Renal pelvis (tissue), 4 donors: ENCODE results near the gene WARS2. TPM values are rescaled to one million over a fixed set of nuclear protein-coding genes. Genes with fewer than 3 reads are reported as not detected.
"Not testable (repeated sequence)": the region's sequence is repeated elsewhere in the genome, so short reads cannot be mapped to it uniquely, and the experiment has no call there.

ENCODE experiments used
- DNase-seq: peaks from one replicate; pipeline ENCODE4 v3.0.0-alpha.2; 2013
- polyA plus RNA-seq, 3 donors: library from polyadenylated mRNA; unstranded; fragments of 120-200 nt; gene quantifications; one replicate each; pipeline ENCODE4 v1.2.1, GENCODE V29; 2013; ENCODE audit not compliant: insufficient read length in 3 of 3

WARS2 gene
- polyA plus RNA-seq, 3 donors, result 19.5 to 23.0 (median 21.8) TPM

- DNase-seq, result no peak
Measured at GRCh38 chr1:119144813-119145212, 4.4 kb upstream of the WARS2 start.

GRCh38 chr1:119143706-119144105, 3.3 kb upstream of the WARS2 start:
- DNase-seq, result no peak

- no peak for DNase-seq
Measured at GRCh38 chr1:119141660-119142059, 1.2 kb upstream of the WARS2 start.

- no peak for DNase-seq
Measured at GRCh38 chr1:119141020-119141424, 569 bp upstream of the WARS2 start.

- no peak for DNase-seq
Measured at GRCh38 chr1:119139857-119140176, 636 bp downstream of the WARS2 start.

- DNase-seq, result no peak
Measured at GRCh38 chr1:119139403-119139802, 1.1 kb downstream of the WARS2 start.

- no peak for DNase-seq
Measured at GRCh38 chr1:119136401-119136800, 4.1 kb downstream of the WARS2 start.

- DNase-seq, result no peak
Measured at GRCh38 chr1:119133987-119134386, 6.5 kb downstream of the WARS2 start.

GRCh38 chr1:119132179-119132578, 8.3 kb downstream of the WARS2 start:
- DNase-seq, result no peak

GRCh38 chr1:119125874-119126273, 14.6 kb downstream of the WARS2 start:
- DNase-seq, result no peak

GRCh38 chr1:119124764-119125163, 15.7 kb downstream of the WARS2 start:
- no peak for DNase-seq

GRCh38 chr1:119121872-119122271, 18.6 kb downstream of the WARS2 start:
- DNase-seq, result not testable (repeated sequence)

GRCh38 chr1:119116725-119117124, 23.7 kb downstream of the WARS2 start:
- DNase-seq, result no peak

- no peak for DNase-seq
Measured at GRCh38 chr1:119115736-119116135, 24.7 kb downstream of the WARS2 start.

- DNase-seq, result no peak
Measured at GRCh38 chr1:119115311-119115710, 25.1 kb downstream of the WARS2 start.

- no peak for DNase-seq
Measured at GRCh38 chr1:119114786-119115185, 25.7 kb downstream of the WARS2 start.

- no peak for DNase-seq
Measured at GRCh38 chr1:119112791-119113190, 27.7 kb downstream of the WARS2 start.

GRCh38 chr1:119112244-119112643, 28.2 kb downstream of the WARS2 start:
- no peak for DNase-seq

- no peak for DNase-seq
Measured at GRCh38 chr1:119108988-119109387, 31.5 kb downstream of the WARS2 start.

- no peak for DNase-seq
Measured at GRCh38 chr1:119103764-119104163, 36.7 kb downstream of the WARS2 start.

GRCh38 chr1:119102051-119102450, 38.4 kb downstream of the WARS2 start:
- DNase-seq, result no peak

- DNase-seq, result no peak
Measured at GRCh38 chr1:119101563-119101962, 38.9 kb downstream of the WARS2 start.

GRCh38 chr1:119099775-119100174, 40.7 kb downstream of the WARS2 start:
- DNase-seq, result no peak

- no peak for DNase-seq
Measured at GRCh38 chr1:119097380-119097779, 43.1 kb downstream of the WARS2 start.

- no peak for DNase-seq
Measured at GRCh38 chr1:119093721-119094120, 46.7 kb downstream of the WARS2 start.
